Colonic mucosa (tissue), 4 donors: Measurements from ENCODE around the gene FBXL22. TPM values are rescaled to one million over a fixed set of nuclear protein-coding genes. Genes with fewer than 3 reads are reported as not detected.

Source experiments
- DNase-seq: peaks from one replicate; pipeline ENCODE4 v3.0.0-alpha.2; 2020
- H3K27ac ChIP-seq: fragments of 200-600 bp; one replicate; pipeline ENCODE4 v1.8.0; 2021
- H3K27me3 ChIP-seq: fragments of 200-600 bp; one replicate; pipeline ENCODE4 v1.8.0; 2021
- H3K36me3 ChIP-seq: fragments of 200-600 bp; one replicate; pipeline ENCODE4 v1.8.0; 2021
- H3K4me1 ChIP-seq: fragments of 200-600 bp; one replicate; pipeline ENCODE4 v1.8.0; 2021; ENCODE audit warnings: mild to moderate bottlenecking
- H3K4me3 ChIP-seq: fragments of 200-600 bp; one replicate; pipeline ENCODE4 v1.8.0; 2021
- H3K9ac ChIP-seq, 2 donors: one replicate each; pipeline ENCODE4 v1.7.0; 2013; ENCODE audit warnings: control low read depth in 2 of 2, low read depth in 2 of 2, low read length in 2 of 2
- H3K9me3 ChIP-seq: fragments of 200-600 bp; one replicate; pipeline ENCODE4 v1.8.0; 2021
- CTCF ChIP-seq: fragments of 200-600 bp; IDR thresholded peaks from one replicate; pipeline ENCODE4 v1.8.0; 2022; ENCODE audit warnings: antibody characterized with exemption, mild to moderate bottlenecking
- intact Hi-C: fragments of 100-400 bp; cut with DNase I; formaldehyde crosslinking; loops from one replicate; pipeline ENCODE4 v1.14.1; 2022
- total RNA-seq, 2 donors: library from RNA; stranded (reverse); fragmentation: NEBNext Ultra II Directional in 1 of 2; extraction: Animal tissue kit (Norgen Biotek cat#: 25700) in 1 of 2; gene quantifications; one replicate each; pipeline ENCODE4 v1.2.1, GENCODE V29; 2021
- donor health status: healthy.
- donor health status: DM: no; HTN: no; CAD: no.
- donor health status: DM: no; HTN: no; CAD: no.

FBXL22 gene
- total RNA-seq, 2 donors from 2014 or later, result 2.1 to 4.4 TPM

- no peaks in the 10 kb centered on the region for H3K36me3 ChIP-seq
- H3K27ac ChIP-seq, result no peak overlapping the region
- H3K9me3 ChIP-seq, result no peaks in the 10 kb centered on the region
- intact Hi-C loops, result loop anchor here (5.0 kb wide), 1 partner anchor 49 kb away; no protein-coding TSS in a partner anchor
- no peak overlapping the region for H3K4me3 ChIP-seq
- no peak for DNase-seq
- no peaks in the 10 kb centered on the region for H3K27me3 ChIP-seq
- H3K9ac ChIP-seq, result no peak overlapping the region
- TF ChIP-seq CTCF, result no peak
- H3K4me1 ChIP-seq, result no peaks in the 10 kb centered on the region
Measured at GRCh38 chr15:63556246-63556645, 40.9 kb upstream of the FBXL22 start.

DNA sequence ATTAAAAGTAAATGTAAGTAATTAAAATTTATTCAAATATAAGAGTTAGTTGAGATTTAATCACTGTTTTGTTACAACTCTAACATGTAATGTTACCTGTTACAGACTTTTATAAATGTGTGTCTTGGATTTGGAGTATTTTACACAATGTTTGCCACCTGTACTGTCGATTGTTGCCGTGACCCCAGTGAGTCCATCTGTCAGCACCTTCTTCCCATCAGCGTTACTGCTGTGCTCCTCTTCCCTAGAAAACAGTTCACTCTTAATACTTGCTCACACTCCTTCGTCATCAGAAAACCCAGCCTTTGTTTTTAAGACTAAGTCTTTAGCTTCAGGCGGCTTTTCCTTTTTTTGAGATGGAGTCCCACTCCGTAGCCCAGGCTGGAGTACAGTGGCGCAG lies 40.5 kb upstream of the FBXL22 start:
- intact Hi-C loops, result loop anchor here (5.0 kb wide), 1 partner anchor 49 kb away; no protein-coding TSS in a partner anchor
- Histone ChIP-seq H3K9ac (no peak overlapping the region), H3K27ac (no peak overlapping the region), H3K36me3 (no peaks in the 10 kb centered on the region), H3K4me3 (no peak overlapping the region), H3K27me3 (no peaks in the 10 kb centered on the region), H3K9me3 (no peaks in the 10 kb centered on the region), H3K4me1 (no peaks in the 10 kb centered on the region)
- no peak for TF ChIP-seq CTCF
- DNase-seq, result no peak

DNA sequence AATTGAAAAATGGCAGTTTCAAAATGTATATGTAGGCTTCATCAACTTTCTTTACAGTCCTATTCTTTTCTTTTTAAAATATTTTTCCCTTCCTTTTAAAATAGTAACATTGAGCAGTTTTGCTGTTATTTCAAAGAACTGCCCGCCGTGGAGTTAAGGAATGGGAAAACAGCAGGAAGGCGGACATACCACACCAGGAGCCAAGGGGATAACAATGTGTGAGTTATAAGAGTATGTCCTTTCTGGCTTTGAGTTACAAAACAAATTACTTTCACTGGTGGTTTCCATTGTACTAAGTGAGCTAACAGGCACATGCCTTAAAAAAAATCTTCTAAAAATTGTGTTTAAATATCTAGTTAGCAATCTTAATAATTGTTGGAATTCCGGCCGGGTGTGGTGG lies 37.4 kb upstream of the FBXL22 start:
- Histone ChIP-seq H3K36me3 (no peaks in the 10 kb centered on the region), H3K9ac (no peak overlapping the region), H3K4me1 (no peaks in the 10 kb centered on the region), H3K27ac (no peak overlapping the region), H3K4me3 (no peak overlapping the region), H3K9me3 (no peaks in the 10 kb centered on the region), H3K27me3 (no peaks in the 10 kb centered on the region)
- no peak for DNase-seq
- intact Hi-C loops, result loop anchor here (5.0 kb wide), 1 partner anchor 52 kb away; no protein-coding TSS in a partner anchor
- TF ChIP-seq CTCF, result no peak

- TF ChIP-seq CTCF, result no peak
- Histone ChIP-seq H3K27me3 (no peaks in the 10 kb centered on the region), H3K9me3 (no peaks in the 10 kb centered on the region), H3K36me3 (no peaks in the 10 kb centered on the region), H3K9ac (no peak overlapping the region), H3K27ac (no peak overlapping the region), H3K4me1 (no peaks in the 10 kb centered on the region), H3K4me3 (no peak overlapping the region)
- DNase-seq, result no peak
- intact Hi-C loops, result no loop called here
Measured at GRCh38 chr15:63560741-63561448, 36.3 kb upstream of the FBXL22 start.

- no peak for TF ChIP-seq CTCF
- Histone ChIP-seq H3K4me1 (no peaks in the 10 kb centered on the region), H3K4me3 (no peak overlapping the region), H3K36me3 (no peaks in the 10 kb centered on the region), H3K27me3 (no peaks in the 10 kb centered on the region), H3K9ac (no peak overlapping the region), H3K27ac (no peak overlapping the region), H3K9me3 (no peaks in the 10 kb centered on the region)
- no peak for DNase-seq
- intact Hi-C loops, result no loop called here
Measured at GRCh38 chr15:63564093-63564492, 33.1 kb upstream of the FBXL22 start.
